Loucy (cell line): ENCODE measurements around the gene MTREX.

ENCODE experiments used
- H2AFZ ChIP-seq: fragments of 200-600 bp; sonication (generic); 2 replicates; pipeline ENCODE4 v1.6.0; 2016; ENCODE audit warnings: antibody characterized with exemption, mild to moderate bottlenecking, low read length, moderate library complexity
- H3F3A ChIP-seq: fragments of 200-600 bp; 2 replicates; pipeline ENCODE4 v1.6.0; 2016; ENCODE audit warnings: antibody characterized with exemption, low read depth, mild to moderate bottlenecking
- H3K27me3 ChIP-seq: fragments of 200-600 bp; sonication (generic); 2 replicates; pipeline ENCODE4 v1.6.1; 2014; ENCODE audit warnings: low read length, mild to moderate bottlenecking; ENCODE audit not compliant: insufficient read depth, poor library complexity, severe bottlenecking
- H3K36me3 ChIP-seq: fragments of 200-600 bp; sonication (generic); 2 replicates; pipeline ENCODE4 v1.6.1; 2016; ENCODE audit warnings: low read length; ENCODE audit not compliant: insufficient read depth
- H3K4me1 ChIP-seq: fragments of 200-600 bp; sonication (generic); 2 replicates; pipeline ENCODE4 v1.5.1; 2014; ENCODE audit warnings: low read length, mild to moderate bottlenecking; ENCODE audit not compliant: insufficient read depth, poor library complexity, severe bottlenecking
- H3K4me2 ChIP-seq: fragments of 200-600 bp; sonication (generic); 2 replicates; pipeline ENCODE4 v1.6.0; 2014; ENCODE audit warnings: antibody characterized with exemption, low read length, low read depth, mild to moderate bottlenecking; ENCODE audit not compliant: poor library complexity, severe bottlenecking
- H3K4me3 ChIP-seq: fragments of 200-600 bp; sonication (generic); 2 replicates; pipeline ENCODE4 v1.5.1; 2014; ENCODE audit warnings: low read length, mild to moderate bottlenecking, mixed read lengths; ENCODE audit not compliant: poor library complexity, severe bottlenecking
- H3K79me2 ChIP-seq: fragments of 200-600 bp; sonication (generic); 2 replicates; pipeline ENCODE4 v1.6.1; 2014; ENCODE audit warnings: low read length; ENCODE audit not compliant: insufficient read depth
- H3K9ac ChIP-seq: fragments of 200-600 bp; sonication (generic); 2 replicates; pipeline ENCODE4 v1.6.0; 2014; ENCODE audit warnings: mild to moderate bottlenecking, low read depth, low read length, moderate library complexity; ENCODE audit not compliant: poor library complexity, severe bottlenecking
- H3K9me2 ChIP-seq: fragments of 200-600 bp; sonication (generic); replicated peaks from 2 replicates; pipeline ENCODE4 v1.6.1; 2016; ENCODE audit warnings: low read depth, low read length, mixed read lengths
- H3K9me3 ChIP-seq: fragments of 200-600 bp; sonication (generic); 2 replicates; pipeline ENCODE4 v1.6.1; 2014; ENCODE audit warnings: mild to moderate bottlenecking, antibody characterized with exemption, low read length, low read depth; ENCODE audit not compliant: insufficient read depth
- H4K20me1 ChIP-seq: fragments of 200-600 bp; sonication (generic); 2 replicates; pipeline ENCODE4 v1.6.0; 2014; ENCODE audit warnings: antibody characterized with exemption, low read length, mild to moderate bottlenecking; ENCODE audit not compliant: insufficient read depth, poor library complexity, severe bottlenecking
- EZH2phosphoT487 ChIP-seq: fragments of 200-600 bp; IDR thresholded peaks from 2 replicates; pipeline ENCODE4 v1.6.1; 2018; ENCODE audit warnings: antibody characterized with exemption, mild to moderate bottlenecking, moderate library complexity, borderline replicate concordance
- TF ChIP-seq, protein P1 (sequence below): fragments of 200-600 bp; sonication (generic); conservative IDR thresholded peaks from 2 replicates; pipeline ENCODE4 v1.5.1; 2014; ENCODE audit warnings: mild to moderate bottlenecking, antibody characterized with exemption, low read length

Gene MTREX

DNA sequence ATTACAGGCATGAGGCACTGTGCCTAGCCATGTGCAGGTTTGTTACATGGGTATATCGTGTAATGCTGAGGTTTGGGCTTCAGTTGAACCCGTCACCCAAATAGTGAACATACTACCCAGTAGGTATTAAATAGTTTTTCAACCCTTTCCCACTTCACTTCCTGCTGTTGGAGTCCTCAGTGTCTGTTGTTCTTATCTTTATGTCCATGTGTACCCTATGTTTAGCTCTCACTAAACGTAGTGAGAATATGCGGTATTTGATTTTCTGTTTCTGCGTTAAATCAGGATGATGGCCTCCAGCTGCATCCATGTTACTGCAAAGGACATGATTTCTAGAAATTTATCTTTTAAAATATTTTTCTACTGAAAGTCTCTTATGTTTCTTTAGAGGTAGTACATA is 17.8 kb downstream of the MTREX start:
- Histone ChIP-seq H3K9ac (no peak overlapping the region), H3K4me2 (no peak overlapping the region), H4K20me1 (peaks cover 21% of the 10 kb centered on the region), H3K4me1 (peaks cover 17% of the 10 kb centered on the region), H2AFZ (no peak overlapping the region), H3K79me2 (peaks cover 50% of the 10 kb centered on the region), H3K9me2 (no peaks in the 10 kb centered on the region), H3K4me3 (no peak overlapping the region), H3K36me3 (peaks cover 59% of the 10 kb centered on the region; the same call in 1 of the 2 replicates), H3F3A (no peaks in the 10 kb centered on the region; the same call in 1 of the 2 replicates), H3K27me3 (no peaks in the 10 kb centered on the region), H3K9me3 (no peaks in the 10 kb centered on the region)
- TF ChIP-seq, protein P1, sequence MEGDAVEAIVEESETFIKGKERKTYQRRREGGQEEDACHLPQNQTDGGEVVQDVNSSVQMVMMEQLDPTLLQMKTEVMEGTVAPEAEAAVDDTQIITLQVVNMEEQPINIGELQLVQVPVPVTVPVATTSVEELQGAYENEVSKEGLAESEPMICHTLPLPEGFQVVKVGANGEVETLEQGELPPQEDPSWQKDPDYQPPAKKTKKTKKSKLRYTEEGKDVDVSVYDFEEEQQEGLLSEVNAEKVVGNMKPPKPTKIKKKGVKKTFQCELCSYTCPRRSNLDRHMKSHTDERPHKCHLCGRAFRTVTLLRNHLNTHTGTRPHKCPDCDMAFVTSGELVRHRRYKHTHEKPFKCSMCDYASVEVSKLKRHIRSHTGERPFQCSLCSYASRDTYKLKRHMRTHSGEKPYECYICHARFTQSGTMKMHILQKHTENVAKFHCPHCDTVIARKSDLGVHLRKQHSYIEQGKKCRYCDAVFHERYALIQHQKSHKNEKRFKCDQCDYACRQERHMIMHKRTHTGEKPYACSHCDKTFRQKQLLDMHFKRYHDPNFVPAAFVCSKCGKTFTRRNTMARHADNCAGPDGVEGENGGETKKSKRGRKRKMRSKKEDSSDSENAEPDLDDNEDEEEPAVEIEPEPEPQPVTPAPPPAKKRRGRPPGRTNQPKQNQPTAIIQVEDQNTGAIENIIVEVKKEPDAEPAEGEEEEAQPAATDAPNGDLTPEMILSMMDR: no peak
- no peak for TF ChIP-seq EZH2phosphoT487

DNA sequence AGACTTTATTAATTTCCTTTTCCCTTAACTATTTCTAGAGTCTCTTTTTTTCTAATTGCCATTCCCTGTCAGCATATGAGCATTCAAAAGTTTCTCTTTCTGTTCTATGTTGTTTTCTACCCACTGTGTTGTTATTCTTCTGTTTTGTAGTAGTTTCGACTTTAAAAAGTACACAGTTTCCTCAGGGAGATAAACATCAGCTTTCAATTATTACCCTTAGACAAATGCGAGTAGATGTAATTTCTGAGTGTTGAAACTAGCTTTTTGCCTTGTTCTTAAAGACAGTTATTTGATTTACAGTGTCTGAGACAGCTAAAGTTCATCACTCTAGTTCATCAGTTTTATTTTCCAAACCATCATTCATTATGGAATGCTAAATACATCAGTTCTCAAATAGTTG is 19.5 kb downstream of the MTREX start:
- H3K27me3 ChIP-seq: no peaks in the 10 kb centered on the region
- peak overlapping the region; percentile 24 for H3K4me2 ChIP-seq
- no peaks in the 10 kb centered on the region for H3K9me2 ChIP-seq
- no peaks in the 10 kb centered on the region; the same call in 1 of the 2 replicates for H3F3A ChIP-seq
- H3K4me1 ChIP-seq: peaks cover 17% of the 10 kb centered on the region
- no peak overlapping the region for H3K9ac ChIP-seq
- peaks cover 75% of the 10 kb centered on the region; the same call in 1 of the 2 replicates for H3K36me3 ChIP-seq
- no peak overlapping the region for H2AFZ ChIP-seq
- TF ChIP-seq EZH2phosphoT487: no peak
- TF ChIP-seq, protein P1: no peak
- peaks cover 48% of the 10 kb centered on the region for H3K79me2 ChIP-seq
- no peaks in the 10 kb centered on the region for H3K9me3 ChIP-seq
- peaks cover 32% of the 10 kb centered on the region for H4K20me1 ChIP-seq
- H3K4me3 ChIP-seq: no peak overlapping the region

DNA sequence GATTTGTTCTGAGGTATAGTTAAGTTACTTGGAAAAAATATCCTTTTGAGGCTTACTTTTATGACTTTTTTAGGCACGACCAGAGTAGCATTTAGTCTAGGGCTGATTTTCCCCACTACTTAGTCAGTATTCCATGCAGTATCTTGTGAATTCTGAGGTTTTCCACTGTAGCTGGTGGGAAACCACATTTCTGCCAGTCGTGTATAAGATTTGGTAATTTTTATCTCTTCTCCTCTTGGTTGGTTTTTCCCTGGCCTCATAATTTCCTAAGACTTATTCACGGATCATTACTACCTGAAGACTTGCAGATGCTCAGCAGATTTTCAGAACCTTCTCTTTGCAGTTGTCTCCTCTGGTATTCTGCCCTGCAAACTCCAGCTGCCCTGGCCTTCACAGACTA is 23.5 kb downstream of the MTREX start:
- H3K4me2 ChIP-seq: no peak overlapping the region
- H3K79me2 ChIP-seq: peaks cover 79% of the 10 kb centered on the region
- no peak overlapping the region for H3K9ac ChIP-seq
- no peak for TF ChIP-seq EZH2phosphoT487
- TF ChIP-seq, protein P1: no peak
- H3F3A ChIP-seq: no peaks in the 10 kb centered on the region
- H3K4me3 ChIP-seq: no peak overlapping the region
- H2AFZ ChIP-seq: no peak overlapping the region
- no peaks in the 10 kb centered on the region for H3K9me2 ChIP-seq
- H3K9me3 ChIP-seq: no peaks in the 10 kb centered on the region
- peaks cover 11% of the 10 kb centered on the region for H3K4me1 ChIP-seq
- peaks cover 59% of the 10 kb centered on the region for H4K20me1 ChIP-seq
- H3K36me3 ChIP-seq: peaks cover 77% of the 10 kb centered on the region
- no peaks in the 10 kb centered on the region for H3K27me3 ChIP-seq
